ENCODE data around the gene HIRA. TPM values are rescaled to one million over a fixed set of nuclear protein-coding genes. Genes with fewer than 3 reads are reported as not detected.
"Not testable (repeated sequence)": the region's sequence is repeated elsewhere in the genome, so short reads cannot be mapped to it uniquely, and the experiment has no call there.

The HIRA gene
- total and polyA plus RNA-seq, 2 of the 8 experiments (the other 6 are each of a cell fraction or from before 2014, with no cell fraction given), result 34.9 to 67.2 TPM

DNA sequence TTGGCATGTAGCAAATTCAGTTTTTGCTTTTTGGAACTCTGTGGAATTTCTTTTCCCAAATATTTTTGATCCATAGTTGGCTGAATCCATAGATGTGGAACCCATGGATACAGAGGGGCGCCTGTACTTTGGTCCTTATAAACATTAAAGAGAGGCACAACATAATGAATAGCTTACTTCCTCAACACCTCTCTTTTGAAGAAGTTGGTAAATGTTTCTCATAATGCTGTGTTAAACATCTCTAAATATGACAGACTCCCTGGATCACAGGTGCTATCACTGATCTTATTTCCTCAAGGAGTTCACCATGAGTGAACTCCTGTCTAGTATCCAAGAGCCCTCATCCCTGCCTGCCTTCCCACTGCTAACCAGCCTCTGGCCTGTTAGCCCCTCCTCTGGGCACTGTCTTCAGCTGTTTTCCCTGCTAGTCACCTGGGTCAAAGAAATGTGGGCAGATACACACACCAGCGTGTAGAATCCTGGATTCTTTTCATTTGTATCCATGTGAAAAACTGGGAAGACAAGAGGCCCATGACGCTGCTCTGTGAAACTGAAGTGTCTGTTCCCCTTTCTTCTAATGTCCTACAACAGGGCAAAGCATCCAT is 63.7 kb downstream of the HIRA start (continued):
- TF ChIP-seq, protein P1, sequence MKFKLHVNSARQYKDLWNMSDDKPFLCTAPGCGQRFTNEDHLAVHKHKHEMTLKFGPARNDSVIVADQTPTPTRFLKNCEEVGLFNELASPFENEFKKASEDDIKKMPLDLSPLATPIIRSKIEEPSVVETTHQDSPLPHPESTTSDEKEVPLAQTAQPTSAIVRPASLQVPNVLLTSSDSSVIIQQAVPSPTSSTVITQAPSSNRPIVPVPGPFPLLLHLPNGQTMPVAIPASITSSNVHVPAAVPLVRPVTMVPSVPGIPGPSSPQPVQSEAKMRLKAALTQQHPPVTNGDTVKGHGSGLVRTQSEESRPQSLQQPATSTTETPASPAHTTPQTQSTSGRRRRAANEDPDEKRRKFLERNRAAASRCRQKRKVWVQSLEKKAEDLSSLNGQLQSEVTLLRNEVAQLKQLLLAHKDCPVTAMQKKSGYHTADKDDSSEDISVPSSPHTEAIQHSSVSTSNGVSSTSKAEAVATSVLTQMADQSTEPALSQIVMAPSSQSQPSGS (IDR thresholded peaks at IDR 0.05; ENCODE audit: low read length), result no peak
- TF ChIP-seq GABPA (IDR thresholded peaks at IDR 0.05; ENCODE audit: borderline replicate concordance, insufficient read depth, low read length), result no peak

DNA sequence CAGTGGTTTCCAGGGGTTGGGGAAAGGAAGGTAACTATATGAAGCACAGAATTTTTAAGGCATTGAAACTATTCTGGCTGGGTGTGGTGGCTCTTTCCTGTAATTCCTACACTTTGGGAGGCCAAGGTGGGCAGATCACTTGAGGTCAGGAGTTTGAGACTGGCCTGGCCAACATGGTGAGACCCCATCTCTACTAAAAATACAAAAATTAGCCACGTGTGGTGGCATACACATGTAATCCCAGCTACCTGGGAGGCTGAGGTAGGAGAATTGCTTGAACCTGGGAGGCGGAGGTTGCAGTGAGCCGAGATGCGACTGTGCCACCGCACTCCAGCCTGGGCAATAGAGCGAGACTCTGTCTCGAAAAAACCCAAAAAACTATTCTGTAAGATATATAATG is 68.0 kb downstream of the HIRA start:
- H3K14ac ChIP-seq (ENCODE audit: insufficient read length); H3K27me3 ChIP-seq (replicated peaks in 1 of 4; ENCODE audit: control insufficient read depth in 3 of 4, extremely low read depth in 1 of 4, insufficient read depth in 3 of 4, low read length in 3 of 4); POLR2A ChIA-PET (ENCODE audit: partially characterized antibody); H3K9me3 ChIP-seq (ENCODE audit: insufficient read depth in 2 of 2, low read depth in 1 of 2, low read length in 1 of 2); H2AFZ ChIP-seq (ENCODE audit: low read length); H4K91ac ChIP-seq (replicated peaks; ENCODE audit: insufficient read length, low read length); H3K4me1 ChIP-seq (replicated peaks in 1 of 4; ENCODE audit: control insufficient read depth in 3 of 4, insufficient read depth in 4 of 4, low read length in 3 of 4); H3K79me1 ChIP-seq (ENCODE audit: low read depth, low read length); H2BK120ac ChIP-seq (replicated peaks; ENCODE audit: low read depth, low read length); H3K56ac ChIP-seq (replicated peaks; ENCODE audit: insufficient read length, low read depth, low read length); H3K9ac ChIP-seq (replicated peaks in 1 of 4; ENCODE audit: extremely low read depth in 1 of 4, low read depth in 3 of 4, low read length in 3 of 4); H3K4me3 ChIP-seq (ENCODE audit: extremely low read depth in 1 of 4, insufficient read depth in 2 of 4, low read depth in 3 of 4, low read length in 4 of 4); FAIRE-seq; H3K4me2 ChIP-seq (ENCODE audit: insufficient read depth in 1 of 2, low read depth in 2 of 2, low read length in 2 of 2); H4K8ac ChIP-seq (ENCODE audit: extremely low read depth, insufficient read depth, low read length); H3K23me2 ChIP-seq (ENCODE audit: low read depth, low read length); H3K23ac ChIP-seq (ENCODE audit: insufficient read length); H2BK12ac ChIP-seq (ENCODE audit: low read depth, low read length); H2BK20ac ChIP-seq (ENCODE audit: low read length); H3K18ac ChIP-seq (ENCODE audit: extremely low read depth, low read length); H4K20me1 ChIP-seq (replicated peaks in 1 of 2; ENCODE audit: control insufficient read depth in 1 of 2, insufficient read depth in 2 of 2, low read length in 2 of 2); H2AK5ac ChIP-seq (ENCODE audit: low read depth, low read length); DNase-seq (ENCODE audit: low read depth in 1 of 2, low spot score in 2 of 2); H2BK5ac ChIP-seq (ENCODE audit: low read depth, low read length); H2BK15ac ChIP-seq (ENCODE audit: low read length); H4K5ac ChIP-seq (ENCODE audit: insufficient read length, low read depth, low read length); H3K4ac ChIP-seq (replicated peaks; ENCODE audit: insufficient read length, low read depth, low read length); H3K27ac ChIP-seq (ENCODE audit: low read depth, low read length); CTCF ChIA-PET (ENCODE audit: partially characterized antibody); H3K79me2 ChIP-seq (ENCODE audit: control insufficient read depth in 1 of 2, insufficient read depth in 2 of 2, low read length in 2 of 2): not testable (repeated sequence)
- 94% methylated on average over 7 of the region's 7 CpGs; no CpG with 5 or more reads in 1 of the 2 experiments for WGBS, 2 experiments (ENCODE audit: extremely low coverage in 1 of 2, insufficient coverage in 1 of 2, insufficient read length in 1 of 2, insufficient replicate concordance in 2 of 2, low coverage in 1 of 2, low lambda C conversion rate in 2 of 2, missing lambda C conversion rate in 1 of 2)
- peaks cover 29 to 47% (median 38%) of the 10 kb centered on the region in 4 experiments for H3K36me3 ChIP-seq (ENCODE audit: control insufficient read depth in 2 of 4, insufficient read depth in 4 of 4, low read length in 3 of 4)
